Measurements from ENCODE around the gene KANSL1.

KANSL1 gene

GRCh38 chr17:46060461-46060860, 132.8 kb downstream of the KANSL1 start:
- DNase-seq: no peak

GRCh38 chr17:46059486-46059885, 133.7 kb downstream of the KANSL1 start:
- peak; percentile 83 for DNase-seq

- peak; percentile 15 for DNase-seq
Observed at GRCh38 chr17:46057366-46057765, 135.9 kb downstream of the KANSL1 start.

GRCh38 chr17:46056800-46057304, 136.4 kb downstream of the KANSL1 start:
- peak; percentile 61 for DNase-seq

DNA sequence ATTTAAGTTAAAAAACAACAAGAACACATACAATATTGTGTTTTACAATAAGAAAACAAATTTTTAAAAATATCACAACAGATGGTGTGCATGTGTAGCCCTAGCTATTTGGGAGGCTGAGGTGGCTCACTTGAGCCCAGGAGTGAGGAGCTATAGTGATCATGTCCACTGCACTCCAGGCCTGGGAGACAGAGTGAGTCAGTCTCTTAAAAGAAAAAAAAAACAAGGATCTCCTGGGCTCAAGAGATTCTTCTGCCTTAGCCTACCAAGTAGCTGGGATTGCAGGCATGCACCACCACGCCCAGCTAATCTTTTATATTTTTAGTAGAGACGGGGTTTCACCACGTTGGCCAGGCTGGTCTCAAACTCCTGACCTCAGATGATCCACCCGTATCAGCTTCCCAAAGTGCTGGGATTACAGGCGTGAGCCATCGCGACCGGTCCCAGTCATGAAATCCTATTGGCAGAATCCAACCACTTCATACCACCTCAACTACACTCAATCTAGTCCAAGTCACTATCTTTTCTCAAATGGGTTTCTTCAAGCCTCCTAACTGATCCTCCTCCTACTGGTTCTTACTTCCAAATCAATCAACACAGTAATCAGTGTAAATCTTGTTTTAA, 139.2 kb downstream of the KANSL1 start:
- DNase-seq: no peak

- DNase-seq: peak; percentile 55
Observed at GRCh38 chr17:46049656-46050055, 143.6 kb downstream of the KANSL1 start.

- peak; percentile 52 for DNase-seq
Observed at GRCh38 chr17:46047856-46048255, 145.4 kb downstream of the KANSL1 start.

- DNase-seq: no peak
Observed at GRCh38 chr17:46047398-46047797, 145.8 kb downstream of the KANSL1 start.

DNA sequence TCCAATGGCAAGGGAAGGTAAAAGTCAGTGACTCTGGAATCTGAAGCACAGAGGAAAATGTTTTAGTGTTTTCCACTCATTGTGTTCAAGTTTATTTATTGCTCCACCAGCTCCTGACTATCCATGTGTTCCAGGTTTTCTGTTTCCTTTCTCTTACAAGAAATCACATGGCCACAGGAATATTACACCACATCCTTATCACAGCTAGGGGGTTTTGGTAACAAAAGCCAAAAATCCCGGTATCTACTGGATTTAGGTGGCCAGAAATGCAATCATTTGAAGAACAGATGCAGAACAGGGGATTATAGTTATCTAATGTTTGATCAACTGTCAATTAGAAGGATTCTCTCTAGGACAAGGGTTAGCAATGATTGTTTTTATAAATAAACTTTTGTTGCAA, 146.3 kb downstream of the KANSL1 start:
- no peak for DNase-seq

GRCh38 chr17:46045639-46046038, 147.6 kb downstream of the KANSL1 start:
- DNase-seq: no peak

GRCh38 chr17:46044989-46045388, 148.2 kb downstream of the KANSL1 start:
- no peak for DNase-seq

DNA sequence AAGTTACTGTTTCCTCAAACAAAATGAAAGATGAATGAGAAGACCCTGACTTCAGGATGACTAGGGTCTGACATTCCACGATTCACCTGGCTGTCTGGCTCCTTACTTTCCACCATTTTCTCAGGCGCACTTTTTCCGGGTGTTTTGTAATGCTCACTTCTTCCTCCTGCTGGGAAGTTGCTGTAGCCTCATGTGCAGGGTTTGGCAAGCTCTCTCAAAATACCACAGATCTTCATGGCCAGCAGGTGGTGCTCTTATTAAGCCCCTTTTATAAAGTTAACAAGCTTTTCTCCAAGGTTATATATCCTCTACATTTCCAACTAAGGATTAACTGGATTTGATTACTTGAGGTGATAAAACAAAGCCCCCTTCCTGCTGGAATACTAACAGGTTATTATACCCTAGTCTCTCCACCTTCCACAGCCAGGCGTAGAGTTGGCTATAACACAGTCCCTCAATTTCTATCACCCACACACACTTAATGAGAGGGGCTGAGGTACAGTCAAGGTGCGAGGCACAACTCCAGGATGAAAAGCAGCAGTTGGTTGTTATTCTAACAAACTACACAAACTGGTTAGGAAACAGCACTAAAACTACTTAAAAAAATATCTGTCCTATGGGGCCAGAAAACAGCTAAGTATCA, 148.8 kb downstream of the KANSL1 start:
- DNase-seq: peak; percentile 90

- DNase-seq: no peak
Observed at GRCh38 chr17:46043606-46044005, 149.6 kb downstream of the KANSL1 start.

DNA sequence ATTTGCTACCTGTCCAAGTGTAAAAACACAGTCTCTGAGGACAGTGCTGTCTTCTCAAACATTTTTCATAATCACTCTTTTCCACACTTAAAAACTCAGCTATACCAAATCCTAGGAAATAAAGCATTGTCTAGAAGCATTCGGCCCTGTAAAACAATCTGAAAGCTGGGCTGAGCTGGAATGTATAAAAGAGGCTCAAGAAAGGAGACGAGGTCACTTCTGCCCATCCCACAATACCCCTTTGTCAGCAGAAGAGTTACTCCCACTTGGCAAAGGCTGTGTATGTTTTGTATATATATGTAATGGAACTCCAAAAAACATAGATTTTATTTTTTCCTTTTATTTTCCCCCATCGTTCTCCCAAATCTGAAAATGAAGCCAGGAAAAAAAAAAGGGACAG, 150.3 kb downstream of the KANSL1 start:
- DNase-seq: no peak

DNA sequence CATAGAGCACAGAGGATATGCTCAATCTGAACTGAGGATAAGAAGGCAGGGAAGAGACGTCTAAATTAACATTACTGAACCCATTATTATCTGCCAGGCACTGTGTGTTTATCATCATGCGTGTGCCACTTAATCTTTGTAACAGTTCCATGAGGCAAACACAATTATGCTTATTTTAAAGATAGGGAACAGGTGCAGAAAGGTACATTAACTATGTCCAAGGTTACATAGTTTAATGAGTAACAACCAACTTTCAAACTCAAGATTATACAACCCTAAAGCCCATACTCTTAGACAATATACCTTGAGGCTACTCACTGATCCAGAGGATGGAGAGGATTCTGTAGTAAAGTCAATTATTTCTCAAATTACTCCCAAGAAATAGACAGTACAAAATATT, 151.0 kb downstream of the KANSL1 start:
- no peak for DNase-seq

DNA sequence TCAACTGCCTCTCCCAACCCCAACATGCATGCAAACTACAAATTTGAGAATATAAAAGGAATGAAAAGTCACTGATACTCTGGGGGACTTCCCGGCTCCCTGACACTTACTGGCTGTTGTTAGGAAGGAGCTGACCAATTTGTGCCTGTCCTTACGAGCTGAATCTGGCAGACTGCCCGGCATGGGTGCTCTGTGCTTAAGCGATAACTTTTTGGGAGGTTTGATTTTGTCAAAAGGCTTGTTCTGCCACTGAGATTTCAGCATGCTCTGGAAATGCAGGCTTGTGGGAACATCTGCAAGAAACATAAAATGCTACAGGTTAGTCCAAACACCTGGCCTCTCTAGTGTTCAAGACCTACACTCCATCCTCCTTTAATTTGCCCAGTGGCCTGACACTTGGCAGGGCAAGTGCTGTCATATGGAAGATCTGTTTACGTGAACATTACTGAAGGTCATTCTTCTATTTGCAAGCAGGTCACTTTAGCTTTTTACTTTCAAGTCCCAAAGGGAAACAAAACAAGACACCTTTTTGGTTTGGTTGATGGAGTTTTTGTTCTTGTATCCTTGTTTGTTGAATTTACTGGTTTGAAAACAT, 153.5 kb downstream of the KANSL1 start:
- no peak for DNase-seq

- no peak for DNase-seq
Observed at GRCh38 chr17:46038937-46039336, 154.3 kb downstream of the KANSL1 start.

DNA sequence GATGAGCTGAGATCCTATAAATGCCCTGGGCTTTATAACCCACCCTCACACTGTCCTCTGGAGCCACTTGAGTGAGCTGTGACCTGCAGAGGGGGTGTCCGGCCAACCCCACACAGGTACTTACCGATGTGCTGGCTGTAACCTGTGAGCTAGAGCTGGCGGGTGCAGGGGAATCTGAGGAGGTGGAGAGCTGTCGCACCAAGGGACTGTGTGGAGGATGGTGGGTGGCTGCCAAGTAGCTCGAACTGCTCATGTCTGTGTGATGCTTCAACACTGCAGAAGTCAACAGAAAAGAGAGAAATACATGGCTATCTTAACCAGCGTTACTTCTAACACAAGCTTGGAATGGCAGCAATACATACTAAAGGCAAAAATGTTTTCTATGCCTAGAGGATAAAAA, 154.8 kb downstream of the KANSL1 start:
- no peak for DNase-seq

DNA sequence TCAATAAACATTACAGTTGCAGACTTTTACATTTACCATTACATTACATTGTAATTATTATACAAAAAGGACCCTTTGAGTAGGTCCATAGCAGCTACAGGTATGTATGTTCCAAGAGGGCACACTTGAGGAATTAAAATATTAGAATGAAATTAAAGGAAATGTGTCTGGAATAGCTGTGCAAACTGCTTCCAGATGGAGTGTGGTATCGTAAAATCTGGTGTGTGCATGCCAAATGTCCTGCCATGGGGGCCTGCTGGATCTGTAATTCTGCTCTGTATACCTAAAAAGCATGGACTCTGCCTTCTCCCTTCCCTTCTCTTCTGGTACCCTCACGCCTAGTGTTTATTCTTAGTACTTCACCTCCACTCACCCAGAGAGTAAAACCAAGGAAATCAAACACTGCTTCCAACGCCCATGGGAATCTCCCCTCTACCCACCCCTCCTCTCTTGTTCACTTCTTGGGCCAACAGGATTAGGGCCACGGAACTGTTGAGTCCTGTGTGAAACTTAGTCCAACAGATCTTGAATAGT, 155.4 kb downstream of the KANSL1 start:
- DNase-seq: no peak

DNA sequence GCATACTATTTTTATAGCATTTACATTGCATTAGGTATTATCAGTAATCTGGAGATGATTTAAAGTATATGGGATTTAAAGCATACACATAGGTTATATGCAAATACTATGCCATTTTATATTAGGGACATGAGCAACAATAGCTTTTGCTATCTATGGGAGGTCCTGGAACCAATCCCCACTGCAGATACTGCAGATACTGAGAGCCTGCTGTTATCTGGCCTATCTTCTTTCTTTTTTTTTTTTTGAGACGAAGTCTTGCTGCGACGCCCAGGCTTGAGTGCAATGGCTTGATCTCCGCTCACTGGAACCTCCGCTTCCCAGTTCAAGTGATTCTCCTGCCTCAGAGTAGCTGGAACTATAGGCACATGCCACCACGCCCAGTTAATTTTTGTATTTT, 156.7 kb downstream of the KANSL1 start:
- no peak for DNase-seq

GRCh38 chr17:46035112-46035818, 158.0 kb downstream of the KANSL1 start:
- no peak for DNase-seq

- DNase-seq: no peak
Observed at GRCh38 chr17:46033392-46033791, 159.8 kb downstream of the KANSL1 start.

GRCh38 chr17:46032909-46033308, 160.3 kb downstream of the KANSL1 start:
- DNase-seq: no peak
